Pulmonary artery endothelial cell (primary cell): ENCODE data around the gene CYGB. TPM values are rescaled to one million over a fixed set of nuclear protein-coding genes. Genes with fewer than 3 reads are reported as not detected.

Experiments
- DNase-seq: peaks from one replicate; pipeline ENCODE4 v3.0.0-alpha.2; 2011; ENCODE audit warnings: low read depth, low spot score
- total RNA-seq: library from RNA; depleted of rRNA; stranded (reverse); fragments of >200 nt; gene quantifications from 2 replicates; pipeline ENCODE4 v1.2.3, GENCODE V29; 2014

The CYGB gene
- total RNA-seq = 0.40 and 1.4 TPM in 2 replicates

- no peak for DNase-seq
Observed at GRCh38 chr17:76537578-76538280, at the start of gene CYGB. TSS of gene CYGB (minus strand) at chr17:76537709. CDS start at chr17:76537542, 167 bp downstream.

GRCh38 chr17:76586741-76587487, 49.4 kb upstream of the CYGB start:
- no peak for DNase-seq

- no peak for DNase-seq
Observed at GRCh38 chr17:76585649-76586593, 48.4 kb upstream of the CYGB start, which contains the start of gene ST6GALNAC2. TSS of gene ST6GALNAC2 (minus strand) at chr17:76585860. CDS start at chr17:76585808, 52 bp downstream.

- DNase-seq = no peak
Observed at GRCh38 chr17:76585033-76585648, 47.6 kb upstream of the CYGB start.

- DNase-seq = no peak
Observed at GRCh38 chr17:76584427-76585032, 47.0 kb upstream of the CYGB start.

- DNase-seq = no peak
Observed at GRCh38 chr17:76582660-76583059, 45.2 kb upstream of the CYGB start.

GRCh38 chr17:76581515-76581914, 44.0 kb upstream of the CYGB start:
- no peak for DNase-seq

- no peak for DNase-seq
Observed at GRCh38 chr17:76579281-76579680, 41.8 kb upstream of the CYGB start.

GRCh38 chr17:76578376-76578775, 40.9 kb upstream of the CYGB start:
- no peak for DNase-seq

GRCh38 chr17:76577876-76578275, 40.4 kb upstream of the CYGB start:
- no peak for DNase-seq

- DNase-seq = no peak
Observed at GRCh38 chr17:76576189-76576588, 38.7 kb upstream of the CYGB start.

GRCh38 chr17:76575570-76575969, 38.1 kb upstream of the CYGB start:
- no peak for DNase-seq

- DNase-seq = no peak
Observed at GRCh38 chr17:76574166-76574565, 36.7 kb upstream of the CYGB start.

- DNase-seq = no peak
Observed at GRCh38 chr17:76573096-76573495, 35.6 kb upstream of the CYGB start.

GRCh38 chr17:76572201-76572910, 34.8 kb upstream of the CYGB start:
- no peak for DNase-seq

GRCh38 chr17:76570877-76571471, 33.5 kb upstream of the CYGB start:
- DNase-seq = no peak

GRCh38 chr17:76570457-76570856, 32.9 kb upstream of the CYGB start:
- DNase-seq = no peak

GRCh38 chr17:76569607-76570279, 32.2 kb upstream of the CYGB start:
- no peak for DNase-seq

GRCh38 chr17:76568811-76569221, 31.3 kb upstream of the CYGB start:
- no peak for DNase-seq
